IMR-90 (cell line): ENCODE measurements around the gene APOE. TPM values are rescaled to one million over a fixed set of nuclear protein-coding genes. Genes with fewer than 3 reads are reported as not detected.

Source experiments
- ATAC-seq: fragments of 200-7000 bp; cut with Tn5 transposase; 2 replicates; pipeline ENCODE4 v1.9.1; 2020; ENCODE audit warnings: low read depth, mild to moderate bottlenecking, moderate library complexity
- BruUV-seq: library from RNA; stranded (reverse); fragments of 400-500 nt; replicated peaks from 2 replicates; lab custom pipeline; 2021; lab: Mats Ljungman, UMichigan
- CTCF ChIA-PET: fragments of 300-600 bp; formaldehyde crosslinking; extraction: SDS; loops from one replicate; lab custom pipeline; 2021; ENCODE audit warnings: antibody characterized with exemption; lab: Yijun Ruan, JAX
- POLR2A ChIA-PET: fragments of 300-600 bp; sonication (Branson Sonifier 250); formaldehyde crosslinking; loops from one replicate; lab custom pipeline; 2022; ENCODE audit warnings: antibody characterized with exemption; ENCODE audit not compliant: unreplicated experiment; lab: Charles Lee
- DNase-seq: peaks from one replicate; pipeline ENCODE4 v3.0.0; 2013
- H2AFZ ChIP-seq: replicated peaks from 2 replicates; pipeline ENCODE3; 2013; ENCODE audit warnings: low read length, mild to moderate bottlenecking; ENCODE audit not compliant: poor library complexity
- H2AK5ac ChIP-seq: 2 replicates; pipeline ENCODE4 v1.6.1; 2013; ENCODE audit warnings: low read depth, low read length, inconsistent platforms
- H2AK9ac ChIP-seq: replicated peaks from 2 replicates; pipeline ENCODE3; 2013; ENCODE audit warnings: mild to moderate bottlenecking, low read depth, low read length, moderate library complexity; ENCODE audit not compliant: poor library complexity
- H2BK120ac ChIP-seq: 2 replicates; pipeline ENCODE4 v1.6.1; 2013; ENCODE audit warnings: low read depth, low read length, inconsistent platforms
- H2BK15ac ChIP-seq: 3 replicates; pipeline ENCODE4 v1.6.1; 2013; ENCODE audit warnings: low read depth, low read length, inconsistent platforms
- H2BK20ac ChIP-seq: 2 replicates; pipeline ENCODE4 v1.6.1; 2013; ENCODE audit warnings: low read depth, mild to moderate bottlenecking, inconsistent platforms, low read length, moderate library complexity
- H2BK5ac ChIP-seq: 2 replicates; pipeline ENCODE4 v1.6.1; 2013; ENCODE audit warnings: mild to moderate bottlenecking, low read depth, low read length, inconsistent platforms; ENCODE audit not compliant: poor library complexity, severe bottlenecking
- H3K14ac ChIP-seq: replicated peaks from 2 replicates; pipeline ENCODE4 v1.6.1; 2013; ENCODE audit warnings: low read depth, low read length, inconsistent platforms
- H3K18ac ChIP-seq: 2 replicates; pipeline ENCODE4 v1.6.1; 2013; ENCODE audit warnings: low read depth, low read length, control low read depth
- H3K23ac ChIP-seq: 2 replicates; pipeline ENCODE4 v1.6.1; 2013; ENCODE audit warnings: low read depth, low read length, inconsistent platforms
- H3K27ac ChIP-seq: 2 replicates; pipeline ENCODE4 v1.5.1; 2013; ENCODE audit warnings: mild to moderate bottlenecking, control low read depth, low read length; ENCODE audit not compliant: insufficient read depth
- H3K27me3 ChIP-seq: 2 replicates; pipeline ENCODE4 v1.6.1; 2013; ENCODE audit warnings: low read length; ENCODE audit not compliant: control insufficient read depth, insufficient read depth
- H3K36me3 ChIP-seq: 2 replicates; pipeline ENCODE4 v1.6.1; 2013; ENCODE audit warnings: low read length, mixed read lengths; ENCODE audit not compliant: control insufficient read depth, insufficient read depth
- H3K4ac ChIP-seq: 2 replicates; pipeline ENCODE4 v1.6.1; 2013; ENCODE audit warnings: low read depth, low read length, inconsistent platforms
- H3K4me1 ChIP-seq: 2 replicates; pipeline ENCODE4 v1.6.1; 2013; ENCODE audit warnings: low read length, mixed read lengths; ENCODE audit not compliant: control insufficient read depth, insufficient read depth
- H3K4me2 ChIP-seq: 2 replicates; pipeline ENCODE4 v1.6.1; 2013; ENCODE audit warnings: low read depth, mild to moderate bottlenecking, control low read depth, low read length, moderate library complexity
- H3K4me3 ChIP-seq: 2 replicates; pipeline ENCODE4 v1.5.1; 2013; ENCODE audit warnings: low read depth, mild to moderate bottlenecking, control low read depth, low read length, moderate library complexity; ENCODE audit not compliant: insufficient read depth
- H3K56ac ChIP-seq: 2 replicates; pipeline ENCODE4 v1.6.1; 2013; ENCODE audit warnings: low read length, inconsistent platforms; ENCODE audit not compliant: insufficient read depth; ENCODE audit errors: extremely low read depth
- H3K79me1 ChIP-seq, 2 experiments: 2 replicates each; pipeline ENCODE4 v1.6.1; 2013; ENCODE audit warnings: low read length in 2 of 2, inconsistent platforms in 1 of 2, low read depth in 1 of 2
- H3K9ac ChIP-seq: 2 replicates; pipeline ENCODE4 v1.6.1; 2013; ENCODE audit warnings: low read depth, low read length, control low read depth
- H3K9me1 ChIP-seq: 2 replicates; pipeline ENCODE4 v1.6.1; 2013; ENCODE audit warnings: low read length, inconsistent platforms; ENCODE audit not compliant: insufficient read depth
- H3K9me3 ChIP-seq: 2 replicates; pipeline ENCODE4 v1.6.1; 2013; ENCODE audit warnings: low read length; ENCODE audit not compliant: control insufficient read depth, insufficient read depth
- H4K20me1 ChIP-seq: 2 replicates; pipeline ENCODE4 v1.6.1; 2013; ENCODE audit warnings: low read length, inconsistent platforms; ENCODE audit not compliant: insufficient read depth
- H4K5ac ChIP-seq: 2 replicates; pipeline ENCODE4 v1.6.1; 2013; ENCODE audit warnings: mild to moderate bottlenecking, low read depth, low read length, control low read depth
- H4K8ac ChIP-seq, 2 experiments: 2 replicates each; pipeline ENCODE4 v1.6.1; 2013; ENCODE audit warnings: low read depth in 2 of 2, low read length in 2 of 2, control low read depth in 1 of 2, inconsistent platforms in 1 of 2
- H4K91ac ChIP-seq: 2 replicates; pipeline ENCODE4 v1.6.1; 2013; ENCODE audit warnings: low read depth, low read length, inconsistent platforms; ENCODE audit not compliant: insufficient read depth
- FOS ChIP-seq: fragments of 150-350 bp; IDR thresholded peaks from 2 replicates; pipeline ENCODE4 v1.6.1; 2016; ENCODE audit warnings: low read depth, low read length
- RAD21 ChIP-seq: IDR thresholded peaks from 2 replicates; pipeline ENCODE4 v1.6.1; 2012; ENCODE audit warnings: low read length, improper control_type of control experiment
- SMC3 ChIP-seq: fragments of 150-350 bp; IDR thresholded peaks from 2 replicates; pipeline ENCODE4 v1.6.1; 2016; ENCODE audit warnings: low read depth, mild to moderate bottlenecking, antibody characterized with exemption, low read length, moderate library complexity
- WGBS, 2 experiments: methylation state at CpG; one replicate each; pipeline versions ENCODE4 v1.1.5 to v1.1.7; 2013; ENCODE audit warnings: missing lambda C conversion rate in 2 of 2; ENCODE audit not compliant: insufficient read length in 1 of 2; ENCODE audit errors: extremely low coverage in 2 of 2; 5-methylcytosine and 5-hydroxymethylcytosine counted together
- dilution Hi-C: fragments of 300-500 bp; cut with HindIII; formaldehyde crosslinking; loops from one replicate; pipeline ENCODE4 v1.14.3; 2018; ENCODE audit warnings: low sequenced_read_pairs; ENCODE audit not compliant: unreplicated experiment
- in situ Hi-C: fragments of 300-500 bp; cut with MboI; formaldehyde crosslinking; loops from 3 replicates; pipeline ENCODE4 v1.14.3; 2019; ENCODE audit warnings: low sequenced_read_pairs, inconsistent platforms, mixed read lengths
- intact Hi-C: fragments of 100-400 bp; cut with micrococcal nuclease; formaldehyde crosslinking; loops from 2 replicates; pipeline ENCODE4 v1.10.0; 2022
- polyA plus RNA-seq, 3 experiments: library from polyadenylated mRNA; depleted of rRNA; stranded (reverse); fragments of >200 nt; gene quantifications; 2 replicates each; pipeline ENCODE4 v1.2.3, GENCODE V29; 2012; ENCODE audit warnings: low replicate concordance in 1 of 3
- total RNA-seq: library from RNA; depleted of rRNA; stranded (reverse); fragments of >200 nt; gene quantifications from 2 replicates; pipeline ENCODE4 v1.2.3, GENCODE V29; 2012
- TF ChIP-seq, protein P1 (sequence below): conservative IDR thresholded peaks from 2 replicates; pipeline ENCODE4 v1.5.1; 2012; ENCODE audit warnings: mild to moderate bottlenecking, low read depth, low read length, improper control_type of control experiment

Gene APOE
- total and polyA plus RNA-seq, 2 of the 4 experiments (the other 2 are of a cell fraction): 0.18 to 2.0 TPM

DNA sequence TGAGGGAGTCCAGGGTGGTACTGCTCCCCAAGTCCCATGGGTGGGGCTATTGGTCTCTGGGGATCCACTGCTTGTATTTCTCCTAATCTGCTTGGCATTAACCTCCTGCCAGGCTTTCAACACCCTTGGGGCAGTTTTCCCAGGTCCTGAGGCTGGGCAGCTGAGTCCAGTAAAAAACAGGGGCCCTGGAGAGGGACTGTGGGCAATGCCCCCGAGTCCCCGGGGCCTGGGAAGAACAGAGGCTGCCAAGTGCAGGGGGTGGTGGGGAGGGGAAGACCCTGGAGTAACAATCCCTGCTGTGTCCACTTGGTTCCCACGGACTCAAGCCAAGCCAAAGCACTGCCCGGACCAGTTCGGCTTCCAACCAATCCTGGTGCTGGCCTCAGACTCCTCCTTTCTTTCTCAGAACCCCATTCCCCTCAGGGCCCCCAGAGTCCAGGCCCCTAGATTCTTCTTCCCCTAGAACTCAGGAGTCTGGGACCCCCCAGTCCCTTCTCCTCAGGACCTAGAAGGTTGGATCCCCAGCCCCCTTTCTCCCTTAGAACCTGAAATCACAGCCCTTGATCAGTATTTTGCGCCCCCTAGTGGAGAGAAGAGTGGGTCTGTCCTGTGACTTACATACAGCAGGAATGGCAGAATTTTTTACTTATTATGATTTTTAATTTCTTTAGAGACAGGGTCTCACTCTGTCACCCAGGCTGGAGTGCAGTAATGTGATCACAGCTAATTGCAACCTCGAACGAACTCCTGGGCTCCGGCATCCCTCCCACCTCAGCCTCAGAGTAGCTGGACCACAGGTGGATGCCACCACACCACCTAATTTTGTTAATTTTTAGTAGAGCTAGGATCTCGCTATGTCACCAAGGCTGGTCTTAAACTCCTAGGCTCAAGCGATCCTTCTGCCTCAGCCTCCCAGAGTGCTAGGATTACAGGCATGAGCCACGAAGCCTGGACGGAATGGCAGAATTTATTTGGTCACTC, 45.9 kb downstream of the APOE start:
- ATAC-seq (peak; percentile 15; the same call in 1 of the 2 replicates), DNase-seq (peak; percentile 82)
- H3K14ac ChIP-seq: no peak overlapping the region
- peaks cover 6% of the 10 kb centered on the region for H3K4me1 ChIP-seq
- peaks cover 2 to 25% of the 10 kb centered on the region in 2 experiments; a peak in 2 of 4 replicates for H3K79me1 ChIP-seq
- no peak overlapping the region for H2BK120ac ChIP-seq
- H2BK15ac ChIP-seq: no peak overlapping the region
- no peak overlapping the region for H3K4me2 ChIP-seq
- BruUV-seq: no TSS peak
- peak overlapping the region; percentile 23 for H2AK9ac ChIP-seq
- H3K4me3 ChIP-seq: no peak overlapping the region
- H4K91ac ChIP-seq: no peak overlapping the region
- no peak overlapping the region for H3K4ac ChIP-seq
- no peak overlapping the region for H3K9ac ChIP-seq
- no peak overlapping the region for H4K5ac ChIP-seq
- H3K27me3 ChIP-seq: no peaks in the 10 kb centered on the region
- in situ Hi-C loops (loop anchor here (5.0 to 10.0 kb wide), 2 partner anchors 39 to 267 kb away; partner anchors contain the start of gene APOC1), dilution Hi-C loops (no loop called here), intact Hi-C loops (loop anchor here (1.0 to 10.0 kb wide), 3 partner anchors 48 to 377 kb away; partner anchors contain the start of gene TOMM40)
- H3K23ac ChIP-seq: no peak overlapping the region
- no peak overlapping the region for H2BK20ac ChIP-seq
- no peak overlapping the region for H3K56ac ChIP-seq
- H3K9me3 ChIP-seq: no peaks in the 10 kb centered on the region
- H4K20me1 ChIP-seq: peaks cover 11% of the 10 kb centered on the region
- no peak overlapping the region for H4K8ac ChIP-seq
- H2BK5ac ChIP-seq: no peak overlapping the region
- 20% methylated on average over 3 of the region's 13 CpGs; no CpG with 5 or more reads in 1 of the 2 experiments for WGBS, 2 experiments
- H2AFZ ChIP-seq: peak overlapping the region; percentile 44
- no peak overlapping the region for H3K18ac ChIP-seq
- H3K27ac ChIP-seq: no peak overlapping the region
- H3K36me3 ChIP-seq: peaks cover 2% of the 10 kb centered on the region; the same call in 1 of the 2 replicates
- H2AK5ac ChIP-seq: no peak overlapping the region
- TF ChIP-seq, protein P1, sequence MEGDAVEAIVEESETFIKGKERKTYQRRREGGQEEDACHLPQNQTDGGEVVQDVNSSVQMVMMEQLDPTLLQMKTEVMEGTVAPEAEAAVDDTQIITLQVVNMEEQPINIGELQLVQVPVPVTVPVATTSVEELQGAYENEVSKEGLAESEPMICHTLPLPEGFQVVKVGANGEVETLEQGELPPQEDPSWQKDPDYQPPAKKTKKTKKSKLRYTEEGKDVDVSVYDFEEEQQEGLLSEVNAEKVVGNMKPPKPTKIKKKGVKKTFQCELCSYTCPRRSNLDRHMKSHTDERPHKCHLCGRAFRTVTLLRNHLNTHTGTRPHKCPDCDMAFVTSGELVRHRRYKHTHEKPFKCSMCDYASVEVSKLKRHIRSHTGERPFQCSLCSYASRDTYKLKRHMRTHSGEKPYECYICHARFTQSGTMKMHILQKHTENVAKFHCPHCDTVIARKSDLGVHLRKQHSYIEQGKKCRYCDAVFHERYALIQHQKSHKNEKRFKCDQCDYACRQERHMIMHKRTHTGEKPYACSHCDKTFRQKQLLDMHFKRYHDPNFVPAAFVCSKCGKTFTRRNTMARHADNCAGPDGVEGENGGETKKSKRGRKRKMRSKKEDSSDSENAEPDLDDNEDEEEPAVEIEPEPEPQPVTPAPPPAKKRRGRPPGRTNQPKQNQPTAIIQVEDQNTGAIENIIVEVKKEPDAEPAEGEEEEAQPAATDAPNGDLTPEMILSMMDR: peak; percentile 82
- TF ChIP-seq RAD21: peak; percentile 76
- TF ChIP-seq SMC3: peak; percentile 92
- TF ChIP-seq FOS: no peak
- CTCF ChIA-PET: interaction anchor here (0.7 to 1.3 kb wide), 5 partner anchors 40 to 59 kb away, joined by 3 to 10 read pairs (median 4); no protein-coding TSS in a partner anchor
- POLR2A ChIA-PET: no interaction called here
- H3K9me1 ChIP-seq: peaks cover 8% of the 10 kb centered on the region; the same call in 1 of the 2 replicates
